HepG2 (cell line): ENCODE results near the gene HAP1. TPM values are rescaled to one million over a fixed set of nuclear protein-coding genes. Genes with fewer than 3 reads are reported as not detected.

ENCODE experiments used
- ATAC-seq: fragments of 200-7000 bp; cut with Tn5 transposase; 3 replicates; pipeline ENCODE4 v1.9.1; 2020; ENCODE audit warnings: mild to moderate bottlenecking, moderate library complexity
- BruUV-seq: library from RNA; stranded (reverse); fragments of 400-500 nt; replicated peaks from 2 replicates; lab custom pipeline; 2021; lab: Mats Ljungman, UMichigan
- CTCF ChIA-PET: fragments of 300-600 bp; formaldehyde crosslinking; extraction: SDS; loops from one replicate; lab custom pipeline; 2021; ENCODE audit warnings: low total read pairs, inconsistent platforms, low intra/inter-chr PET ratio; lab: Yijun Ruan, JAX
- POLR2A ChIA-PET: fragments of 350-600 bp; sonication (Branson Sonifier 250); formaldehyde crosslinking; loops from one replicate; lab custom pipeline; 2020; ENCODE audit warnings: antibody characterized with exemption, inconsistent platforms; lab: Yijun Ruan, JAX
- DNase-seq: peaks from one replicate; pipeline ENCODE4 v3.0.0-alpha.2; 2015; ENCODE audit warnings: low spot score
- FAIRE-seq: peaks from 3 replicates; lab custom pipeline; 2011; peaks lifted over from hg19 to GRCh38; lab: Jason Lieb, UNC
- H2AFZ ChIP-seq: one replicate; pipeline ENCODE4 v1.6.1; 2011; ENCODE audit warnings: low read length, inconsistent platforms
- H3K27ac ChIP-seq: fragments of 300-600 bp; 3 replicates; pipeline ENCODE4 v1.8.0; 2011; ENCODE audit warnings: mixed run types, mild to moderate bottlenecking, mixed read lengths, low read length, inconsistent platforms; ENCODE audit not compliant: insufficient read depth; ENCODE audit errors: extremely low read length
- H3K27me3 ChIP-seq, 2 experiments: fragments of 200-600 bp in 1 of 2; 2 replicates in 1 of 2; 3 replicates in 1 of 2; pipeline versions ENCODE4 v1.6.0 to v1.8.0; 2011; ENCODE audit warnings: low read length in 2 of 2, mild to moderate bottlenecking in 2 of 2, moderate library complexity in 2 of 2, inconsistent platforms in 1 of 2; ENCODE audit not compliant: insufficient read depth in 2 of 2, control insufficient read depth in 1 of 2
- H3K36me3 ChIP-seq, 2 experiments: fragments of 200-600 bp in 1 of 2; replicated peaks in 1 of 2; 2 replicates in 1 of 2; 3 replicates in 1 of 2; pipeline versions ENCODE4 v1.5.1 to v1.8.0; 2011; ENCODE audit warnings: low read length in 2 of 2, inconsistent platforms in 1 of 2; ENCODE audit not compliant: insufficient read depth in 2 of 2, control insufficient read depth in 1 of 2
- H3K4me1 ChIP-seq: 2 replicates; pipeline ENCODE4 v1.5.1; 2012; ENCODE audit warnings: low read length, inconsistent platforms; ENCODE audit not compliant: insufficient read depth
- H3K4me2 ChIP-seq: 2 replicates; pipeline ENCODE4 v1.6.0; 2011; ENCODE audit warnings: low read depth, low read length, inconsistent platforms
- H3K4me3 ChIP-seq, 3 experiments: fragments of 200-600 bp in 1 of 3; sonication (generic), shearing (Covaris generic) in 1 of 3; replicated peaks in 1 of 3; 2 replicates each; pipeline ENCODE4 v1.5.1; 2011 to 2016; ENCODE audit warnings: low read length in 3 of 3, inconsistent platforms in 2 of 3, low read depth in 2 of 3, mild to moderate bottlenecking in 2 of 3, control low read depth in 1 of 3, mixed read lengths in 1 of 3; ENCODE audit not compliant: insufficient read depth in 1 of 3
- H3K79me2 ChIP-seq: one replicate; pipeline ENCODE4 v1.6.1; 2011; ENCODE audit warnings: low read length, inconsistent platforms; ENCODE audit not compliant: insufficient read depth
- H3K9ac ChIP-seq: 2 replicates; pipeline ENCODE4 v1.6.0; 2011; ENCODE audit warnings: mild to moderate bottlenecking, low read depth, low read length, inconsistent platforms; ENCODE audit not compliant: insufficient read depth
- H3K9me3 ChIP-seq: 2 replicates; pipeline ENCODE4 v1.5.1; 2012; ENCODE audit warnings: mild to moderate bottlenecking, low read length
- H4K20me1 ChIP-seq: 2 replicates; pipeline ENCODE4 v1.6.0; 2011; ENCODE audit warnings: inconsistent platforms, mild to moderate bottlenecking, low read length, moderate library complexity; ENCODE audit not compliant: insufficient read depth
- CEBPB ChIP-seq: IDR thresholded peaks from 2 replicates; pipeline ENCODE4 v1.6.1; 2011; ENCODE audit warnings: low read depth, low read length, improper control_type of control experiment, borderline replicate concordance
- EZH2 ChIP-seq: conservative IDR thresholded peaks from 2 replicates; pipeline ENCODE4 v1.6.1; 2012; ENCODE audit warnings: mild to moderate bottlenecking, low read depth, low read length, moderate library complexity
- SMARCE1 ChIP-seq: fragments of 450-650 bp; IDR thresholded peaks from 2 replicates; pipeline ENCODE4 v1.6.1; 2017; ENCODE audit warnings: borderline replicate concordance
- SNRNP70 ChIP-seq: fragments of 200-400 bp; formaldehyde crosslinking; IDR thresholded peaks from 2 replicates; pipeline ENCODE4 v1.6.1; 2017; ENCODE audit warnings: mild to moderate bottlenecking, low read depth, low read length, moderate library complexity
- SRSF1 ChIP-seq: fragments of 200-400 bp; formaldehyde crosslinking; optimal IDR thresholded peaks from 2 replicates; pipeline ENCODE3; 2017; ENCODE audit warnings: mild to moderate bottlenecking, low read depth, low read length, moderate library complexity
- TOE1 ChIP-seq: sonication (generic); formaldehyde crosslinking; IDR thresholded peaks from 2 replicates; pipeline ENCODE4 v1.4.0; 2020; ENCODE audit warnings: mild to moderate bottlenecking, missing genetic modification reagents
- XBP1 ChIP-seq: sonication (generic); formaldehyde crosslinking; IDR thresholded peaks from 2 replicates; pipeline ENCODE4 v1.5.0; 2020; ENCODE audit warnings: missing genetic modification reagents
- ZC3H13 ChIP-seq: sonication (generic); formaldehyde crosslinking; IDR thresholded peaks from 2 replicates; pipeline ENCODE4 v1.8.1; 2023; ENCODE audit warnings: mild to moderate bottlenecking, missing genetic modification reagents, moderate library complexity
- ZNF317 ChIP-seq: sonication (generic); formaldehyde crosslinking; IDR thresholded peaks from 2 replicates; pipeline ENCODE4 v1.5.0; 2020; ENCODE audit warnings: mild to moderate bottlenecking, missing genetic modification reagents
- ZNF329 ChIP-seq: sonication (generic); formaldehyde crosslinking; IDR thresholded peaks from 2 replicates; pipeline ENCODE4 v1.9.0; 2021; ENCODE audit warnings: low read depth, mild to moderate bottlenecking, missing genetic modification reagents
- ZNF333 ChIP-seq: sonication (generic); formaldehyde crosslinking; IDR thresholded peaks from 2 replicates; pipeline ENCODE4 v1.4.0; 2020; ENCODE audit warnings: mild to moderate bottlenecking, missing genetic modification reagents, borderline replicate concordance
- ZNF737 ChIP-seq: sonication (generic); formaldehyde crosslinking; IDR thresholded peaks from 2 replicates; pipeline ENCODE4 v1.5.0; 2020; ENCODE audit warnings: missing genetic modification reagents, mild to moderate bottlenecking, borderline replicate concordance
- ZNF879 ChIP-seq: sonication (generic); formaldehyde crosslinking; IDR thresholded peaks from 2 replicates; pipeline ENCODE4 v1.8.1; 2023; ENCODE audit warnings: missing genetic modification reagents
- ZNF891 ChIP-seq: sonication (generic); formaldehyde crosslinking; IDR thresholded peaks from 2 replicates; pipeline ENCODE4 v1.5.0; 2020; ENCODE audit warnings: mild to moderate bottlenecking, missing genetic modification reagents
- WGBS: methylation state at CpG from one replicate; pipeline ENCODE4 v1.1.6; 2017; ENCODE audit warnings: low lambda C conversion rate; 5-methylcytosine and 5-hydroxymethylcytosine counted together
- in situ Hi-C: cut with HindIII; loops from 2 replicates; pipeline ENCODE4 v1.10.0; 2017; ENCODE audit warnings: low pct_unique_long_range_greater_than_20kb; ENCODE audit not compliant: extremely low pct_ligation_motif_present
- intact Hi-C: fragments of 100-400 bp; cut with micrococcal nuclease; formaldehyde crosslinking; loops from one replicate; pipeline ENCODE4 v1.10.0; 2022; ENCODE audit not compliant: unreplicated experiment
- polyA plus RNA-seq, 8 experiments: library from polyadenylated mRNA; depleted of rRNA in 3 of 8; stranded (reverse) in 7 of 8; unstranded in 1 of 8; fragments of >200 nt; fragmentation: Illumina TruSeq in 4 of 8; extraction: Trizol in 4 of 8; gene quantifications; 2 replicates each; pipeline versions ENCODE4 v1.2.1 to v1.2.3, GENCODE V29; 2011 to 2016; ENCODE audit warnings: low read depth in 4 of 8, missing spikeins in 1 of 8, mixed read lengths in 1 of 8; ENCODE audit not compliant: insufficient read depth in 1 of 8
- total RNA-seq, 5 experiments: library from RNA; depleted of rRNA; stranded (reverse); fragments of >200 nt; fragmentation: Illumina TruSeq; extraction: Trizol; gene quantifications; 2 replicates each; pipeline ENCODE4 v1.2.3, GENCODE V29; 2016; ENCODE audit warnings: low read depth in 1 of 5
- TF ChIP-seq, protein P1 (sequence below), 2 experiments: sonication (generic) in 1 of 2; formaldehyde crosslinking in 1 of 2; IDR thresholded peaks; 2 replicates each; pipeline versions ENCODE4 v1.5.1 to v1.6.1; 2011 to 2020; ENCODE audit warnings: borderline replicate concordance in 1 of 2, low read depth in 1 of 2, low read length in 1 of 2, mild to moderate bottlenecking in 1 of 2, missing genetic modification reagents in 1 of 2, moderate library complexity in 1 of 2
- TF ChIP-seq, protein P2 (sequence below): IDR thresholded peaks from 2 replicates; pipeline ENCODE4 v1.6.1; 2016; ENCODE audit warnings: low read depth
- TF ChIP-seq, protein P3 (sequence below): sonication (generic); formaldehyde crosslinking; IDR thresholded peaks from 2 replicates; pipeline ENCODE4 v1.4.0; 2020; ENCODE audit warnings: mild to moderate bottlenecking, missing genetic modification reagents
- TF ChIP-seq, protein P4 (sequence below): sonication (generic); formaldehyde crosslinking; IDR thresholded peaks from 2 replicates; pipeline ENCODE4 v1.8.0; 2022; ENCODE audit warnings: low read depth, missing genetic modification reagents
- TF ChIP-seq, protein P5 (sequence below): IDR thresholded peaks from 2 replicates; pipeline ENCODE4 v1.6.1; 2016; ENCODE audit warnings: mild to moderate bottlenecking, missing biosample characterization, missing genetic modification reagents

The HAP1 gene
- total and polyA plus RNA-seq, 2 of the 13 experiments (the other 11 are each of a cell fraction or from before 2014, with no cell fraction given) = 0.07 TPM

DNA sequence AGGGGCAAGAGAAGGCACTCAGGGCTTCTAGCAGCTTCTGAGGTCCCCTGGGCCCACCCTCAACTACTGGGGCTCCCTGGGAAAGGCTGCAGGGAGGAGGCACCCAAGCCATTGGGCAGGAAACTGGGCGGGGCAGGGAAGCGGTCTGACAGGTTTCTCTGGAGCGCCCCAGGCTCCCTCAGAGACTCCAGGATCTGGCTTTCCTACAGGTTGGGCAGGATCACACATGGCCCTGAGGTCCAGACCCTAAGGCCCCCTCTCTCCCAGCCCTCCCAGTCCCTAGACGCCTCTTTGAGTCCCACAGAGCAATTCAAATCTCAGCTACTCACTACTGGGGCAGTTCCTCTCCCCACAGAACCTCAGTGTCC is 37.8 kb upstream of the HAP1 start:
- FAIRE-seq (no peak), DNase-seq (no peak), ATAC-seq (peak; percentile 6)
- no peaks in the 10 kb centered on the region for H3K79me2 ChIP-seq
- H3K4me3 ChIP-seq = peak overlapping the region in 1 of 3 experiments; percentile 67; a peak in 2 of 6 replicates
- H3K27ac ChIP-seq = peak overlapping the region; percentile 80
- no peaks in the 10 kb centered on the region for H4K20me1 ChIP-seq
- CTCF ChIA-PET = interaction anchor here (1.3 kb wide), 1 partner anchor 35 kb away, joined by 4 read pairs; no protein-coding TSS in a partner anchor
- in situ Hi-C loops (no loop called here), intact Hi-C loops (no loop called here)
- no peak overlapping the region for H2AFZ ChIP-seq
- WGBS = 88% methylated on average over 4 of the region's 4 CpGs
- no peaks in the 10 kb centered on the region for H3K27me3 ChIP-seq
- POLR2A ChIA-PET = interaction anchor here (1.0 to 3.2 kb wide), 4 partner anchors 14 to 40 kb away, joined by 3 to 62 read pairs (median 14); partner anchors contain the start of genes FKBP10, JUP and P3H4
- no TSS peak for BruUV-seq
- H3K9me3 ChIP-seq = no peaks in the 10 kb centered on the region
- peak overlapping the region; percentile 60 for H3K9ac ChIP-seq
- peaks cover 14 to 37% of the 10 kb centered on the region in 2 experiments for H3K36me3 ChIP-seq
- peak overlapping the region; percentile 84 for H3K4me2 ChIP-seq
- peaks cover 45% of the 10 kb centered on the region for H3K4me1 ChIP-seq
- TF ChIP-seq XBP1 (CRISPR knock-in tag) (no peak), ZNF329 (CRISPR knock-in tag) (no peak), SMARCE1 (no peak), ZNF737 (0 out of 2 replicates have a peak, but pooled peaks have one; percentile 8), ZNF317 (CRISPR knock-in tag) (0 out of 2 replicates have a peak, but pooled peaks have one; percentile 38), ZNF879 (CRISPR knock-in tag) (no peak), EZH2 (no peak), ZNF891 (CRISPR knock-in tag) (peak; percentile 54; the same call in 1 of the 2 replicates), CEBPB (no peak), SNRNP70 (no peak), TOE1 (no peak), SRSF1 (peak; percentile 24), ZNF333 (CRISPR knock-in tag) (peak; percentile 46; the same call in 1 of the 2 replicates), ZC3H13 (CRISPR knock-in tag) (no peak)
- TF ChIP-seq, protein P1, sequence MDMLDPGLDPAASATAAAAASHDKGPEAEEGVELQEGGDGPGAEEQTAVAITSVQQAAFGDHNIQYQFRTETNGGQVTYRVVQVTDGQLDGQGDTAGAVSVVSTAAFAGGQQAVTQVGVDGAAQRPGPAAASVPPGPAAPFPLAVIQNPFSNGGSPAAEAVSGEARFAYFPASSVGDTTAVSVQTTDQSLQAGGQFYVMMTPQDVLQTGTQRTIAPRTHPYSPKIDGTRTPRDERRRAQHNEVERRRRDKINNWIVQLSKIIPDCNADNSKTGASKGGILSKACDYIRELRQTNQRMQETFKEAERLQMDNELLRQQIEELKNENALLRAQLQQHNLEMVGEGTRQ (IDR thresholded peaks at IDR 0.05; ENCODE audit: low read depth, low read length) = no peak
- TF ChIP-seq, protein P1 (CRISPR knock-in tag; IDR thresholded peaks at IDR 0.05; ENCODE audit: borderline replicate concordance) = peak; percentile 1; the same call in 1 of the 2 replicates
- TF ChIP-seq, protein P2, sequence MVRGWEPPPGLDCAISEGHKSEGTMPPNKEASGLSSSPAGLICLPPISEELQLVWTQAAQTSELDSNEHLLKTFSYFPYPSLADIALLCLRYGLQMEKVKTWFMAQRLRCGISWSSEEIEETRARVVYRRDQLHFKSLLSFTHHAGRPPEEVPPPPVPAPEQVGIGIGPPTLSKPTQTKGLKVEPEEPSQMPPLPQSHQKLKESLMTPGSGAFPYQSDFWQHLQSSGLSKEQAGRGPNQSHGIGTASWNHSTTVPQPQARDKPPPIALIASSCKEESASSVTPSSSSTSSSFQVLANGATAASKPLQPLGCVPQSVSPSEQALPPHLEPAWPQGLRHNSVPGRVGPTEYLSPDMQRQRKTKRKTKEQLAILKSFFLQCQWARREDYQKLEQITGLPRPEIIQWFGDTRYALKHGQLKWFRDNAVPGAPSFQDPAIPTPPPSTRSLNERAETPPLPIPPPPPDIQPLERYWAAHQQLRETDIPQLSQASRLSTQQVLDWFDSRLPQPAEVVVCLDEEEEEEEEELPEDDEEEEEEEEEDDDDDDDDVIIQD (CRISPR knock-in tag) = no peak
- TF ChIP-seq, protein P3, sequence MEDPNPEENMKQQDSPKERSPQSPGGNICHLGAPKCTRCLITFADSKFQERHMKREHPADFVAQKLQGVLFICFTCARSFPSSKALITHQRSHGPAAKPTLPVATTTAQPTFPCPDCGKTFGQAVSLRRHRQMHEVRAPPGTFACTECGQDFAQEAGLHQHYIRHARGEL (CRISPR knock-in tag) = 0 out of 2 replicates have a peak, but pooled peaks have one; percentile 7
- TF ChIP-seq, protein P4, sequence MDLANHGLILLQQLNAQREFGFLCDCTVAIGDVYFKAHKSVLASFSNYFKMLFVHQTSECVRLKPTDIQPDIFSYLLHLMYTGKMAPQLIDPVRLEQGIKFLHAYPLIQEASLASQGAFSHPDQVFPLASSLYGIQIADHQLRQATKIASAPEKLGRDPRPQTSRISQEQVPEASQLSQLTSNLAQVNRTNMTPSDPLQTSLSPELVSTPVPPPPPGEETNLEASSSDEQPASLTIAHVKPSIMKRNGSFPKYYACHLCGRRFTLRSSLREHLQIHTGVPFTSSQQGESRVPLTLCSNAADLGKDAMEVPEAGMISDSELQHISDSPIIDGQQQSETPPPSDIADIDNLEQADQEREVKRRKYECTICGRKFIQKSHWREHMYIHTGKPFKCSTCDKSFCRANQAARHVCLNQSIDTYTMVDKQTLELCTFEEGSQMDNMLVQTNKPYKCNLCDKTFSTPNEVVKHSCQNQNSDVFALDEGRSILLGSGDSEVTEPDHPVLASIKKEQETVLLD (CRISPR knock-in tag) = no peak
- TF ChIP-seq, protein P5, sequence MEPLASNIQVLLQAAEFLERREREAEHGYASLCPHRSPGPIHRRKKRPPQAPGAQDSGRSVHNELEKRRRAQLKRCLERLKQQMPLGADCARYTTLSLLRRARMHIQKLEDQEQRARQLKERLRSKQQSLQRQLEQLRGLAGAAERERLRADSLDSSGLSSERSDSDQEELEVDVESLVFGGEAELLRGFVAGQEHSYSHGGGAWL = 0 out of 2 replicates have a peak, but pooled peaks have one; percentile 1
